Endodermal cell (in vitro differentiated cells): ENCODE results near the gene THSD4. TPM values are rescaled to one million over a fixed set of nuclear protein-coding genes. Genes with fewer than 3 reads are reported as not detected.

ENCODE experiments used
- DNase-seq: peaks from one replicate; pipeline ENCODE4 v3.0.0-alpha.2; 2017
- H3K27ac ChIP-seq: 2 replicates; pipeline ENCODE4 v1.5.1; 2013; ENCODE audit warnings: mild to moderate bottlenecking, low read depth, low read length, moderate library complexity
- H3K27me3 ChIP-seq: 2 replicates; pipeline ENCODE4 v1.6.1; 2013; ENCODE audit warnings: mild to moderate bottlenecking, low read length, moderate library complexity; ENCODE audit not compliant: insufficient read depth, control insufficient read depth, poor library complexity, severe bottlenecking
- H3K36me3 ChIP-seq: 2 replicates; pipeline ENCODE4 v1.7.0; 2013; ENCODE audit warnings: mild to moderate bottlenecking, low read length, moderate library complexity; ENCODE audit not compliant: control insufficient read depth, insufficient read depth
- H3K4me1 ChIP-seq: one replicate; pipeline ENCODE4 v1.7.0; 2013; ENCODE audit warnings: low read length; ENCODE audit not compliant: control insufficient read depth, insufficient read depth
- H3K4me3 ChIP-seq: 2 replicates; pipeline ENCODE4 v1.5.1; 2013; ENCODE audit warnings: mild to moderate bottlenecking, low read length, moderate library complexity
- H3K9ac ChIP-seq: 2 replicates; pipeline ENCODE4 v1.6.1; 2013; ENCODE audit warnings: mild to moderate bottlenecking, low read length, moderate library complexity; ENCODE audit not compliant: poor library complexity, severe bottlenecking; ENCODE audit errors: extremely low read depth
- H3K9me3 ChIP-seq: 2 replicates; pipeline ENCODE4 v1.6.1; 2013; ENCODE audit warnings: mild to moderate bottlenecking, low read length, moderate library complexity; ENCODE audit not compliant: control insufficient read depth
- H3K27ac Mint-ChIP-seq: 2 replicates; pipeline ENCODE4 v1.8.0; 2020; ENCODE audit warnings: mixed read lengths
- H3K27me3 Mint-ChIP-seq: 2 replicates; pipeline ENCODE4 v1.8.0; 2021; ENCODE audit warnings: mild to moderate bottlenecking, mixed read lengths; ENCODE audit not compliant: insufficient read depth
- H3K36me3 Mint-ChIP-seq: 2 replicates; pipeline ENCODE4 v1.8.0; 2020; ENCODE audit warnings: low read depth, mixed read lengths
- H3K4me1 Mint-ChIP-seq: 2 replicates; pipeline ENCODE4 v1.8.0; 2020; ENCODE audit warnings: mixed read lengths
- H3K4me3 Mint-ChIP-seq: 2 replicates; pipeline ENCODE4 v1.8.0; 2020; ENCODE audit warnings: mild to moderate bottlenecking, moderate library complexity, mixed read lengths
- H3K9me3 Mint-ChIP-seq: 2 replicates; pipeline ENCODE4 v1.8.0; 2020; ENCODE audit warnings: mild to moderate bottlenecking, mixed read lengths
- CTCF ChIP-seq: fragments of 200-600 bp; sonication (generic); conservative IDR thresholded peaks from 2 replicates; pipeline ENCODE4 v1.5.0; 2021; ENCODE audit warnings: antibody characterized with exemption, mild to moderate bottlenecking
- WGBS, 2 experiments: methylation state at CpG; one replicate each; pipeline versions ENCODE4 v1.1.5 to v1.1.7; 2013; ENCODE audit warnings: missing lambda C conversion rate in 2 of 2, mixed read lengths in 1 of 2; ENCODE audit not compliant: insufficient coverage in 1 of 2, insufficient read length in 1 of 2; 5-methylcytosine and 5-hydroxymethylcytosine counted together
- total RNA-seq, 2 donors: library from RNA; stranded (reverse); fragmentation: NEBNext Ultra II Directional in 1 of 2; extraction: Animal tissue kit (Norgen Biotek cat#: 25700) in 1 of 2; gene quantifications; 2 replicates in 1 of 2; 3 replicates in 1 of 2; pipeline ENCODE4 v1.2.1, GENCODE V29; 2021

The THSD4 gene
- total RNA-seq, 2 donors from 2014 or later, result 4.6 to 5.4 TPM

- no peak overlapping the region for H3K27ac Mint-ChIP-seq
- no peak overlapping the region for H3K9ac ChIP-seq
- H3K4me1 Mint-ChIP-seq, result peaks cover 2% of the 10 kb centered on the region
- WGBS, 2 experiments, result 88 to 91% methylated on average over 3 to 7 of the region's 7 CpGs
- H3K36me3 ChIP-seq, result no peaks in the 10 kb centered on the region
- no peak overlapping the region for H3K4me3 ChIP-seq
- no peaks in the 10 kb centered on the region for H3K9me3 Mint-ChIP-seq
- no peaks in the 10 kb centered on the region for H3K27me3 ChIP-seq
- H3K4me1 ChIP-seq, result no peaks in the 10 kb centered on the region
- H3K9me3 ChIP-seq, result no peaks in the 10 kb centered on the region
- no peak for TF ChIP-seq CTCF
- H3K27ac ChIP-seq, result no peak overlapping the region
- no peak for DNase-seq
- H3K36me3 Mint-ChIP-seq, result no peaks in the 10 kb centered on the region
- H3K27me3 Mint-ChIP-seq, result no peaks in the 10 kb centered on the region
- H3K4me3 Mint-ChIP-seq, result no peak overlapping the region
These were observed 10.6 kb upstream of the THSD4 start for GRCh38 chr15:71104636-71105035.

DNA sequence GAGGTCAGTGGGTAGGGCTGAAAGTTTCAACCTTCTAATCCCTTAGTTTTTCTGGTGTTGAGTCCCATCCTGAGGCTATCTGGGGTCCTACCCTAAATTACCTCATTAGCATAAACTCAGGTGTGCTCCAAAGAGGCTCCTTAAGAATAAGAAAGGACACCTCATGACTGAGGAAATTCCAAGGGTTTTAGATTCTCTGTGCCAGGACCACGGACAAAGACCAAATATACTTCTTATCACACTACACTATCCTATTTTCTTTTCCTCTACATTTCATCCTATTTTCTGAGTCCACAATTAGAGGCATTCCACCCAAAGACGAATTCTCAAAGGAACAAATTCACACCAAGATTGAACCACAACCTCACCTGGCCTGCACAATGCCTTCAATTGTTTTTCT is 9.8 kb upstream of the THSD4 start:
- Mint-ChIP-seq H3K4me1 (peaks cover 10% of the 10 kb centered on the region), H3K9me3 (no peaks in the 10 kb centered on the region), H3K4me3 (no peak overlapping the region), H3K27ac (no peak overlapping the region), H3K36me3 (no peaks in the 10 kb centered on the region), H3K27me3 (no peaks in the 10 kb centered on the region)
- Histone ChIP-seq H3K4me1 (no peaks in the 10 kb centered on the region), H3K4me3 (no peak overlapping the region), H3K9me3 (no peaks in the 10 kb centered on the region), H3K36me3 (no peaks in the 10 kb centered on the region), H3K27me3 (no peaks in the 10 kb centered on the region), H3K9ac (no peak overlapping the region), H3K27ac (no peak overlapping the region)
- no peak for DNase-seq
- WGBS, 2 experiments, result 80 to 85% methylated on average over 1 to 2 of the region's 2 CpGs
- no peak for TF ChIP-seq CTCF

DNA sequence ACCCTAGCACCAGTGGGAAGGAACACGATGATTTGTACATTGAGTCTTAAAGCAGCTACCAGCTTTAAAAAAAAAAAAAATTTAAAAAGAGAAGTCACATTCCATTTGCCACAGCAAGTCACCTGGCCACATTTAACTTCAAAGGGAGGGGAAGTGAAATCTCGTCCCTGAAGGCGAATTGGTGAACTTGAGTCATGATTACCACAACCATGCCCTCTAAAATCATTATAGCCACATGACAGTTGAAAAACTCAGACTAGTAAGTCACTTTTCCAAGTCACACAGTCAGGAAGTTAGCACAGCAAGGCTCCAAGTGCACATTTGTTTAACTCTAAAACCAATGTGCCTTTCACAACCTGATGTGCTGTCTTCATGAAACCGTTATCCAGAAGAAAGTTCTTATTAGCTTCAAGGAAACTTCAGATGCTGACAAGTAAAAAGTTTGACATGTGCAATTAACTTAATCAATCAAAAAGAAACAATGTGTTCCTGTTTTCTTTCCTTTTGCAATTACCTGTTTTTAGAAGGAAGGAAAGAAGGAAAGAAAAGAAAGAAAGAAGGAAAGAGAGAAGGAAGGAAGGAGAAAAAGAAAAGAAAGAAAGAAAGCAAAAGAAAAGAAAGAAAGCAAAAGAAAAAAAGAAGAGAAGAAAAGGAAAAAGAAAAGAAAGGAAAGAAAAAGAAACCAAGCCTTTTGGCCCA is 8.3 kb upstream of the THSD4 start:
- Histone ChIP-seq H3K36me3 (no peaks in the 10 kb centered on the region), H3K27me3 (no peaks in the 10 kb centered on the region), H3K4me1 (peaks cover 4% of the 10 kb centered on the region), H3K9ac (no peak overlapping the region), H3K4me3 (no peak overlapping the region), H3K27ac (no peak overlapping the region), H3K9me3 (no peaks in the 10 kb centered on the region)
- Mint-ChIP-seq H3K4me1 (peaks cover 18% of the 10 kb centered on the region), H3K27me3 (no peaks in the 10 kb centered on the region), H3K36me3 (no peaks in the 10 kb centered on the region), H3K4me3 (no peak overlapping the region), H3K27ac (no peak overlapping the region), H3K9me3 (no peaks in the 10 kb centered on the region)
- no peak for TF ChIP-seq CTCF
- 80 to 90% methylated on average over 1 to 4 of the region's 4 CpGs for WGBS, 2 experiments
- DNase-seq, result no peak
